ENCODE data around the gene WNT8B.

WNT8B gene

DNA sequence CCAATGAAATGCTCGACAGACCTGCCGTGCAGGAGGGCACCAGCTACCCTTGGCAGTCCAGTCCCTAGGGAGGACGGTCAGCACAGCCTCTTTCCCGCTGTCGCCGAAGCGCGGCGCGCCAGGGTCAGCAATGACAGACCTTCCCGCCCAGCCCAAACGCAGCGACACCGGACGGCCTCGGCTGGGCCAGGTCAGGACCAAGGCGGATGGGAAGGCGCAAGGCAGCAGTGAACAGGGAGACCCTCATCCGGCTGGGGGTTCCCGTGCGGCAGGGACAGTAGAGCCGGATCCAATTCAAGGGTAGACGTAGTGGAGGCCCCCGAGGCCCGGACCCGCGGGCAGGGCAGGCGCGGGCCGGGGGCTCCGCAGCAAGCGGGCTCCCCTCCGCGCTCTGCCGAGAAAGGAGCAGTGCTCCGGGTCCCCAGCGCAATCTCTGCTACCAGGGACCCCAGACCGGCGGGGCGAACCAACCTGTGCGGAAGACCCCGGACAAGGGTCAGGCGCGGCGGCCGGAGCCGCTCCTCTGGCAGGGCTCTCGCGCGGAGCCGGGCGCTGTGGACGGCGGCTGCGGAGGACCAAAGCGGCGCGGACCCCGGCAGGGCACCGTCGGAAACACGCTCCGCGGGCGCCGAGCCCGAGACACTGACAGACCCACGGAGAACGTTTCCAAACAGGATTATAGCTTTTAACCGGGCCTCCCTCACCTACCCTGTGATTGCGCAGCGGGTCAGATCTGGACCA lies 56.7 kb downstream of the WNT8B start, which contains the start of gene SEC31B:
TSS of gene SEC31B (minus strand) at position 551 of the 741 bp plus-strand sequence. CDS start 2,909 bp downstream, outside the sequence.
- Histone ChIP-seq H3K4me3 (ENCODE audit: insufficient read depth, low read length, poor library complexity, severe bottlenecking) (no peak within 1 kb of the TSS), H3K9ac (ENCODE audit: low read length) (no peak within 1 kb of the TSS), H3K9me3 (ENCODE audit: insufficient read depth, low read length) (no peaks in the 10 kb centered on the region), H3K79me2 (ENCODE audit: insufficient read depth, low read length) (no peaks in the 10 kb centered on the region), H3K27ac (ENCODE audit: low read depth, low read length) (no peak within 1 kb of the TSS), H3F3A (ENCODE audit: insufficient read depth) (no peaks in the 10 kb centered on the region; the same call in 1 of the 2 replicates), H3K9me2 (replicated peaks; ENCODE audit: insufficient read depth, low read length) (no peaks in the 10 kb centered on the region), H2AFZ (ENCODE audit: low read depth, low read length, severe bottlenecking) (no peak within 1 kb of the TSS), H3K36me3 (ENCODE audit: low read length) (no peaks in the 10 kb centered on the region), H3K4me2 (ENCODE audit: low read depth, low read length, poor library complexity, severe bottlenecking) (no peak within 1 kb of the TSS), H4K20me1 (ENCODE audit: low read depth, low read length) (no peaks in the 10 kb centered on the region), H3K27me3 (ENCODE audit: low read length) (no peaks in the 10 kb centered on the region)
- TF ChIP-seq EZH2phosphoT487 (conservative IDR thresholded peaks at IDR 0.05; ENCODE audit: low read length) = no peak

DNA sequence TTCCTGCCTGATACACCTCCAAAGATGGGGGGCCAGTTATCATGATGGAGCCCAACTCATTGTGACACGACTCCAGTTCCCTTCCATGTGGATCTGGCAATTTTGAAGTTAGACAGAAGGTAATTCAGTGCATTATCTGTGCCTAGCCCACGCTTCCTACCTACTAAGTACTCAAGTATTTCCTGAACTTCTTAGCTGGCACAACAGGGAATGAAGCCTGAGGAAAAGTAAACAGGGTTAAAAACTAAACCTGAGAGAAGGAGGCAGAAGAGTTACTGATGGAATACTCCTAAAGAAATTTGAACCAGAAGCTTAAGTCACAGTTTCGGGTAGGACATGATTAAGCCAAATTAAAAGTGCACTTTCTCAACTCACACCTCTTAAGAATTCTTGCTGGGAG lies 58.0 kb downstream of the WNT8B start:
- Histone ChIP-seq H3K9me3 (ENCODE audit: insufficient read depth, low read length) (no peaks in the 10 kb centered on the region), H3F3A (ENCODE audit: insufficient read depth) (no peaks in the 10 kb centered on the region; the same call in 1 of the 2 replicates), H3K4me3 (ENCODE audit: insufficient read depth, low read length, poor library complexity, severe bottlenecking) (no peak overlapping the region), H2AFZ (ENCODE audit: low read depth, low read length, severe bottlenecking) (no peak overlapping the region), H3K9ac (ENCODE audit: low read length) (no peak overlapping the region), H3K27ac (ENCODE audit: low read depth, low read length) (no peak overlapping the region), H3K4me2 (ENCODE audit: low read depth, low read length, poor library complexity, severe bottlenecking) (no peak overlapping the region), H3K27me3 (ENCODE audit: low read length) (no peaks in the 10 kb centered on the region), H4K20me1 (ENCODE audit: low read depth, low read length) (no peaks in the 10 kb centered on the region), H3K9me2 (replicated peaks; ENCODE audit: insufficient read depth, low read length) (no peaks in the 10 kb centered on the region), H3K79me2 (ENCODE audit: insufficient read depth, low read length) (no peaks in the 10 kb centered on the region), H3K36me3 (ENCODE audit: low read length) (peaks cover under 1% of the 10 kb centered on the region; the same call in 1 of the 2 replicates)
- no peak for TF ChIP-seq EZH2phosphoT487 (conservative IDR thresholded peaks at IDR 0.05; ENCODE audit: low read length)
- TF ChIP-seq, protein P1, sequence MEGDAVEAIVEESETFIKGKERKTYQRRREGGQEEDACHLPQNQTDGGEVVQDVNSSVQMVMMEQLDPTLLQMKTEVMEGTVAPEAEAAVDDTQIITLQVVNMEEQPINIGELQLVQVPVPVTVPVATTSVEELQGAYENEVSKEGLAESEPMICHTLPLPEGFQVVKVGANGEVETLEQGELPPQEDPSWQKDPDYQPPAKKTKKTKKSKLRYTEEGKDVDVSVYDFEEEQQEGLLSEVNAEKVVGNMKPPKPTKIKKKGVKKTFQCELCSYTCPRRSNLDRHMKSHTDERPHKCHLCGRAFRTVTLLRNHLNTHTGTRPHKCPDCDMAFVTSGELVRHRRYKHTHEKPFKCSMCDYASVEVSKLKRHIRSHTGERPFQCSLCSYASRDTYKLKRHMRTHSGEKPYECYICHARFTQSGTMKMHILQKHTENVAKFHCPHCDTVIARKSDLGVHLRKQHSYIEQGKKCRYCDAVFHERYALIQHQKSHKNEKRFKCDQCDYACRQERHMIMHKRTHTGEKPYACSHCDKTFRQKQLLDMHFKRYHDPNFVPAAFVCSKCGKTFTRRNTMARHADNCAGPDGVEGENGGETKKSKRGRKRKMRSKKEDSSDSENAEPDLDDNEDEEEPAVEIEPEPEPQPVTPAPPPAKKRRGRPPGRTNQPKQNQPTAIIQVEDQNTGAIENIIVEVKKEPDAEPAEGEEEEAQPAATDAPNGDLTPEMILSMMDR (IDR thresholded peaks at IDR 0.05; ENCODE audit: insufficient read depth, low read length, poor library complexity, severe bottlenecking) = no peak

- no peak overlapping the region for H2AFZ ChIP-seq (ENCODE audit: low read depth, low read length, severe bottlenecking)
- no peaks in the 10 kb centered on the region for H4K20me1 ChIP-seq (ENCODE audit: low read depth, low read length)
- H3K9me2 ChIP-seq (replicated peaks; ENCODE audit: insufficient read depth, low read length) = no peaks in the 10 kb centered on the region
- no peaks in the 10 kb centered on the region for H3K27me3 ChIP-seq (ENCODE audit: low read length)
- no peak overlapping the region for H3K9ac ChIP-seq (ENCODE audit: low read length)
- H3K9me3 ChIP-seq (ENCODE audit: insufficient read depth, low read length) = no peaks in the 10 kb centered on the region
- no peak overlapping the region for H3K4me2 ChIP-seq (ENCODE audit: low read depth, low read length, poor library complexity, severe bottlenecking)
- H3K27ac ChIP-seq (ENCODE audit: low read depth, low read length) = no peak overlapping the region
- no peak for TF ChIP-seq EZH2phosphoT487 (conservative IDR thresholded peaks at IDR 0.05; ENCODE audit: low read length)
- TF ChIP-seq, protein P1 (IDR thresholded peaks at IDR 0.05; ENCODE audit: insufficient read depth, low read length, poor library complexity, severe bottlenecking) = no peak
- no peak overlapping the region for H3K4me3 ChIP-seq (ENCODE audit: insufficient read depth, low read length, poor library complexity, severe bottlenecking)
- no peaks in the 10 kb centered on the region for H3K79me2 ChIP-seq (ENCODE audit: insufficient read depth, low read length)
- H3F3A ChIP-seq (ENCODE audit: insufficient read depth) = no peaks in the 10 kb centered on the region; the same call in 1 of the 2 replicates
- H3K36me3 ChIP-seq (ENCODE audit: low read length) = peaks cover 3% of the 10 kb centered on the region; the same call in 1 of the 2 replicates
Observed at GRCh38 chr10:100522107-100522801, 59.4 kb downstream of the WNT8B start.

Data from SU-DHL-6 (cell line).